HG03196 (cell line): ENCODE data around the gene CNOT6.
"Not testable (repeated sequence)": the region's sequence is repeated elsewhere in the genome, so short reads cannot be mapped to it uniquely, and the experiment has no call there.

Experiments
- ATAC-seq: cut with Tn5 transposase; IDR thresholded peaks from one replicate; pipeline ENCODE4 v1.9.1; 2021; ENCODE audit not compliant: unreplicated experiment

The CNOT6 gene

GRCh38 chr5:180494060-180494509 is at the start of gene CNOT6:
Gene CNOT6 (plus strand): TSS chr5:180494379. CDS start chr5:180529277, 34,898 bp downstream.
- peak; percentile 94 for ATAC-seq

DNA sequence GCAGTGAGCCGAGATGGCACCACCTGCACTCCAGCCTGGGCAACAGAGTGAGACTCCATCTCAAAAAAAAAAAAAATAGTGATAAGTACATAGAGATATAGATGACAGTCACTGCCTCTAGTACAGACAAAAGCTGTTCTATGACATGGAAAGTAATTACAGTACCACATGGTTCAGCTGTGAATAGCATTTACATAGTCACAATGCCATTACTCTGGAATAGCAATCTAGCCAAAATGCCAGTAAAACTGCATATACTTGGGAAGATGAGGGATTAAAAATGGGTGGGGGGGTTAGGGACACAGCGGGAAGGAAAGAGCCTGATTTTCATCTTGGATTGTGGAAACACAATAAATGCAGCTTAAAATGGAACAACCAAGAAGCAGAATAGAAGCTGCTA is 39.4 kb upstream of the CNOT6 start:
- ATAC-seq: no peak

DNA sequence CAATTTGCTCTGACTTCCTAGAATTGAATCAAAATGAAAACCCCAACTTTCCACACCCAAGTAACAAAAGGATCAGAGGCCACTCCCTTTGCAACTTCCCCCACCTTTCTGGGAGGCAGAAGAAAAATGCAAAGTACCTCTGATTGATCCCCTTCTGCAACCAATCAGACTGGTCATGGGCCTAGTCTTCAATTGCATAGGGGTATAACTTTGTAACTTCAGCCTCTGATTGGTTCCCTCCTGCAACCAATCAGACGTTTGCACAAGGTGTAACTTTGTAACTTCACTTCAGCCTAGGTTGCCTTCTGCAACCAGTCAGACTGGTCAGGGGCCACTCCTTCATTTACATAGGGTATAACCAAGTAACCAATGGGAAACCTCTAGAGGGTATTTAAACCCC is 38.3 kb upstream of the CNOT6 start:
- no peak for ATAC-seq

GRCh38 chr5:180456792-180457191 is 37.4 kb upstream of the CNOT6 start:
- no peak for ATAC-seq

DNA sequence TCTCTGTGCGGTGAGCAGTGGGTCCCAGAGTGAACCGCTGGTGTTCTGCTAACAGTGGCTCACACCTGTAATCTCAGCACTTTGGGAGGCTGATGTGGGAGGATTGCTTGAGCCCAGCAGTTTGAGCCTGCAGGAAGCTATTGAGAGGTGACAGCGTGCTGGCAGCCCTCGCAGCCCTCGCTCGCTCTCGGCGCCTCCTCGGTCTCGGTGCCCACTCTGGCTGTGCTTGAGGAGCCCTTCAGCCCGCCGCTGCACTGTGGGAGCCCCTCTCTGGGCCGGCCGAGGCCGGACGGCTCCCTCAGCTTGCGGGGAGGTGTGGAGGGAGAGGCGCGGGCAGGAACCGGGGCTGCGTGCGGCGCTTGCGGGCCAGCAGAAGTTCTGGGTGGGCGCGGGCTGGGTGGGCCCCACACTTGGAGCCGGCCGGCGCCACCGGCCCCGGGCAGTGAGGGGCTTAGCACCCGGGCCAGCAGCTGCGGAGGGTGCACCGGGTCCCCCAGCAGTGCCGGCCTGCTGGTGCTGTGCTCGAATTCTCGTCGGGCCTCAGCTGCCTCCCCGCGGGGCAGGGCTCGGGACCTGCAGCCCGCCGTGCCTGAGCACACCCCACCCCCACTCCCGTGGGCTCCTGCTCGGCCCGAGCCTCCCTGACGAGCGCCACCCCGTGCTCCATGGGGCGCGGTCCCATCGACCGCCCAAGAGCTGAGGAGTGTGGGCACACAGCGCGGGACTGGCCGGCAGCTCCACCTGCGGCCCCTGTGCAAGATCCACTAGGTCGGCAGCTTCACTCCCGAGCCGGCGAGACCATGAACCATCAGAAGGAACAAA is 35.1 kb upstream of the CNOT6 start:
- not testable (repeated sequence) for ATAC-seq

DNA sequence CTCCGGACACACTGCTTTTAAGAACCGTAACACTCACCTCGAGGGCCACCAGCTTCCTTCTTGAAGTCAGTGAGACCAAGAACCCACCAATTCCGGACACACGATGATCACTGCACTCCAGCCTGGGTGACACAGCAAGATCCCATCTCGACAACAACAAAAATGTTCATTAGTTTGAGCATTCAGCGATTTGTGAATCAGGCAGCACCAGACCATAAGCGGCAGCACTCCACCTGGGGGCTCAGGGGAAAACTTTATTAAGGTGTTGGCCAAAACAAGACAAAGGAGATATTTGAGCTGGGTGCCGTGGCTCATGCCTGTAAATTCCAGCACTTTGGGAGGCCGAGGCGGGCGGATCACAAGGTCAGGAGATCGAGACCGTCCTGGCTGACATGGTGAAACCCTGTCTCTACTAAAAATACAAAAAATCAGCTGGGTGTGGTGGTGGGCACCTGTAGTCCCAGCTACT is 34.5 kb upstream of the CNOT6 start:
- ATAC-seq: not testable (repeated sequence)

GRCh38 chr5:180460834-180461233 is 33.3 kb upstream of the CNOT6 start:
- ATAC-seq: no peak

GRCh38 chr5:180461303-180461702 is 32.9 kb upstream of the CNOT6 start:
- no peak for ATAC-seq

DNA sequence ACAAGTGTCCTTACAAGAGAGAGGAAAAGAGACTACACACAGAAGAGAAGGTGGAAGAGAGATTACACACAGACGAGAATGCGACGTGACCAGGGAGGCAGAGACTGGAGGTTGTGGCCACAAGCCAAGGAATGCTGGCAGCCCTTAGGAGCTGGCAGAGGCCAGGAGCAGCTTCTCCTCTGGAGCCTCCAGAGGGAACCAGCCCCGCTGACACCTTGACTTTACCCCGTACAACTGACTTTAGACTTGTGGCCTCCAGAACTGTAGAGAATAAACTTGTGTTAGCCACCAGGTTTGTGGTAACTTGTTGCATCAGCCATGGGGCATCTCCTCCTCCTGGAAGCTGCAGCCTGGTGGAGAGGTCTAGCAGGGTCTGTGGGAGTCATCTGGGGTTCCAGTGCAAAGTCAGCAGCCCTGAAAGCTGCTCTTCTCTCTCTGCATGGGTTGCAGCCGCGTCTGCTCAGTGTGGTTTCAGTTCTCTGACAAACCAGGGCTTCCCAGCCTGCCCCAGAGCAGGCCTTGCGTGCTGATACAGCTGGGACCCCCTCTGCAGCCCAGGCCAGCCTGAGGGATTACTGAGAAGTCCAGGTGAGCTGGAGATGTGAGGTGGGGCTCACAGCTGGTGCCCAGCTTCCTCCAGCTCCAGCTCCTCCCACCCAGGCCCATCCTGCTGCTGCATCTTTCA is 30.8 kb upstream of the CNOT6 start:
- no peak for ATAC-seq

DNA sequence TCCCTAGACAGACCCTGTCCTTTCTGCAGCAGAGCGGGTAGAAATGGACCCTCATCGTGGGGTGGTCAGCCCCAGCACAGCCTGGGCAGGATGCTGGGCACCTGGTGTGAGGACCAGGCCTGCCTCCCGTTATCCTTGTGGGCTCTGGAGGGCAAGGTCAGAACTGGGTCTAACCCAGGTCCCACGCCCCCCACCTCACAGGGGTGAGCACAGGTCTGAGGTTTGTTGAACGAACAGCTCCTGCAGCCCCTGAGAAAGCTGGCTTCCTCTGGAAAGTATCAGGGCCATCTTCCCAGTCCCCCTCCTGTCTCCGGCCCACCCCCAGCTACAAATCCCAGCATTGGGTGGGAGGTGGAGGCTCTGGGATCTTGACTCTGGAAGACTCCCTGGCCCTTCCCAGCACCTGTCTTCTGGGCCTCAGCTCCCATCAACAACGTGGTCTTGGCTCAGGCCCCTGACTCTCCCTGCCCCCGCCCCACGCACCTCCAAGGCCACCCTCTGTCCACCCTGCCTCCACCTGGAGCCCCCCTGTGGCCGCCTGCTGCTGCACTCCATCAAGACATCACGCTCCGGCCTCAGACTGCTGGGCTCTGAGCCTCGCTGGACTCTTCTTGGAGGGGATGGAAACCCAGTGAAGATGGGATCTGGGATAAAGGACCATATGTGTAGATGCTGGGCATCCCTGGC is 30.1 kb upstream of the CNOT6 start:
- no peak for ATAC-seq

DNA sequence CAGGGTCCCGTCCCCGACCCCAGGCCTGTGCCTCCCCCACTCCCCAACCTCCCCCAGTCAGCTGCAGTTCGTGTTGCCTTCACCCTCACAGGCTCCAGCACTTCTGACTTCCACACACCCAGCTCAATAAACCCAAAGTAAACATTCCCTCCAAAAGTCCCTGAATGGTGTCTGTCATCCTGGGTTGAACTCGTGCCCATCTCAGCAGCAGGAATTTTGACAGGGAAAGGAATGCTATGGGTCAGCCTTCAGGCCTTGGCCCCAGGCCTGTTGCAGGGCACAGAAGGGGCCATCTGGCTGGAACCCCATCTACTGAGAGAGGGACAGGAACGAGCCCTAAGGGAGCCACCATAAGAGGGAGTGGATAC is 29.6 kb upstream of the CNOT6 start:
- no peak for ATAC-seq

- not testable (repeated sequence) for ATAC-seq
These were observed 29.1 kb upstream of the CNOT6 start for GRCh38 chr5:180465052-180465451.

DNA sequence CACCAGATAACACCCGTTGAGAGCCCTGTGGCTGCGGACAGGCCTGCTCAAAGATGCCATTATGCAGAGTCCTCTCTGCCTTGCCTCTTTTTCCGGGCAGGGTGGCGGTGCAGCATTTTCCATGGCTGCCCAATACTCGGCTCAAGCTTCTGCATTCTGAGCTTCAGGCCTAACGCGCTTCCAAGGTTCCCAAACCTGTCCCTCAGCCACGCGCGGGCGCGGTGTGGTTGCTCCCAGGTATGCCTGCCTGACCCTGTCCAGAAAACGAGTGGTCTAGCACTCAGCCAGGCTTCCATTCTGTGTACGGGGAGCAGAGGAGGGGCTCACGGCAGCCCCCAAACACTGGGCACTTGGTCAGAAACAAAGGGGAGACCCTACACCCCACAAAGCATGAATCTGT is 27.9 kb upstream of the CNOT6 start:
- ATAC-seq: no peak

DNA sequence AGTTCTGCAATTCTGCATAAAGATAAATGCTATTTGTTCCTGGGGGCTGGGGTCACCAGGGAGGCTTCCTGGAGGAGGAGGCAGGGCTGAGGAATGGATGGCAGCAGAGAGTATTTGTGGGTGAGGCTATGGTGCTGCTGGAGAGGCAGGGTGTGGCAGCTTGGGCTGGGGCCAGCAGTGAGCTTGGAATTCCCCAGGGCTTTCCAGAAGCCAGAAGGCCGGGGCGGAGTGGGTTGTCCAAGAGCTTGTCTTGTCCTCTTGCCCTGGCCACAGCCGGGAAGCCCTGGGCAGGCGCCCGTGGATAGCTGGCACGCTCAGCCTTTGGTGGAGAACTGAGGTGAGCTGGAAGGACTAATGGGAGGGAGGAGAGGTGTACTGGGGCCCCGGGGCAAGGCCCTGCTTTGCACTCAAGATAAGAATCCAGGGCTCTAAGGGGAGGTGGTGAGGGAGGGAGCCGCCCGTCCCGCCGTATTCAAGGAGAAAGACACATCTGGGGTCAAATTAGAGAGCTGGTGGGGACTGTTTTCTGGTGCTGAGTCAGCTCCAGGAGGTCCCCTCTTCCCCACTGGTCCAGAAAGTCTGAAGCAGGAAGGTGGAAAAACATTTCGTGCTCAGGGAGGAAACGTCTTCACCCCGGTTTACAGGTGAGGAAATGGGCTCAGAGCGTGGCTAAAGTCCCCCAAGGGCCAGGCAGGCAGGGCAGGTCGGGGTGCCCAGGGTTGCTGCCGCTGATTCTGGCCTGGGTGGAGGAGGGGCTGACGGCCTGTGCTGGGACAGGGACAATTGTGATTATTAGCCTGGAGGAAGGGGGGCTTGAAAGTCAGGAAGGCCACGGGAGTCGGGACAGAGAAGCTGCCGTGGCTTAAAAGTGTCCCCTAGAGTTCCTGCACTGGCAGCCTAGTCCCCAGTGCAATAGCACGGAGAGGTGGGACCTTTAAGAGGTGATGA is 26.9 kb upstream of the CNOT6 start:
- ATAC-seq: no peak

GRCh38 chr5:180467989-180468731 is 26.0 kb upstream of the CNOT6 start:
- ATAC-seq: no peak

- no peak for ATAC-seq
These were observed 25.2 kb upstream of the CNOT6 start for GRCh38 chr5:180468732-180469585.

DNA sequence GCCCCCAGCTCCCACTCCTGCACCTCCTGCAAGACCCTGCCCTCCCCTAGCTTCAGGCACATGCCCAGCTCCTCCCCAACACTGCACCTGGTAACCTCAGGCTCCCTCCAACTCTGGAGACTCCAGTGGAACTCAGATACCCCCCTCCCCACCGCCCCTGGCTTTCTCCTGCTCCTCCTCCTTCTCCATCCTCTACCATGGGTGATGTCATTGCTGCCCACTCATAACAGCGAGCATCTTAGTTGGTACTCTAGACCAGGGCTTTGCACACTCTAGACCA is 24.7 kb upstream of the CNOT6 start:
- no peak for ATAC-seq

DNA sequence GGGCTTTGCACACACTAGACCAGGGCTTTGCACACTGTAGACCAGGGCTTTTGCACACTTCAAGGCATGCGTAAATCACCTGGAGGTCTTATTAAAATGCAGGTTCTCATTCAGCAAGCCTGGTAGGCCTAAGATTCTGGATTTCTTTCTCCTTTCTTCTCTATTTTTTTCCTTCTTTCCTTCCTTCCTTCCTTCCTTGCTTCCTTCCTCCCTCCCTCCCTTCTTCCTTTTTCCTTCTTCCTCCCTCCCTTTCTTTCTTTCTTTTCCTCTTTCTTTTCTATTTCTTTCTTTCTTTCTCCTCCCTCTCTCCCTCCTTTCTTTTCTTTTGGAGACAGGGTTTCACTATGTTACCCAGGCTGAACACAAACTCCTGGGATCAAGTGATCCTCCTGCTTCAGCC is 24.3 kb upstream of the CNOT6 start:
- ATAC-seq: no peak

DNA sequence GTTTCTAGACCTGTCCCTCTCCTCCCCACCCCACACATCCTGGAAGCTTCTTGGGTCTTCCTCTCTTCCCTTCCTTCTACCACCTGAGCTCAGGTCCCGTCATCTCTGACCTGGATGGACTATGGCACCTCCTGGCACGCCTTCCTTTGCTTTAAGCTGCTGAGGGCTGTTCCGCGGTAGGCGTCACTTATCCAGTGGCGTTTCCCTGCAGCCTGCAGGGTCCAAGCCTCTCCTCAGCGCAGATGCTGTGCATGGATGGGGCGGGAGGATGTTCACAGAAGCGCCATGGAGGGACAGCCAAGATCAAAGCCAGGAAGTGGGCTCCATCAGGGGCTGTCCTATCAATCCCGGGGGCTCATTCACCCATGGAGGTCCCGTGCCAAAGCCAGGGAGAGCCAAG is 23.8 kb upstream of the CNOT6 start:
- ATAC-seq: no peak
